Erythroblast (primary cell): ENCODE results near the gene ANKRA2.

Experiments used
- DNase-seq, 2 experiments: peaks; one replicate each; lab custom pipeline; 2025; lab: John Stamatoyannopoulos, UW
- GATA1 ChIP-seq: IDR thresholded peaks from 2 replicates; pipeline ENCODE4 v1.6.1; 2011; ENCODE audit warnings: low read depth, mild to moderate bottlenecking, control low read depth, low read length, moderate library complexity
- POLR2A ChIP-seq: IDR thresholded peaks from 2 replicates; pipeline ENCODE4 v1.6.1; 2011; ENCODE audit warnings: mild to moderate bottlenecking, low read length

The ANKRA2 gene

DNA sequence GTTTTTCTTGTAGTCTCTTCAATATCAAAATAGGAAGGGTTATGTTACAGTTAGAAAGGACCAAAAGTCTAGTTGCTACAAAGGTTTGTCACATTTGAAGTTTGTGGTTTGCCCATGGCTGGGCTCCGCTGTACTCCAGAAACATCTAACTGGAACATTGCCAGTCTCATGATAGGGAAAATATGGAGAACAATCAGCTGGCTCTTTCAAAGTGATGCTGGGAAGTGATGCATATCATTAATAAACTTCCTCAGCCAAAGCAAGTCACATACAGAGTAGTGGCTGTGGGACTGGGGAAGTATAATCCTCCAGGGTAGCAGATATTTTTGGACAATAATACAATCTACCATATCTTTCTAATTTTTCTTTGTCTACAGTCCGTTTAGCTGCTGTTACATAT is 58.4 kb downstream of the ANKRA2 start:
- TF ChIP-seq POLR2A: no peak
- TF ChIP-seq GATA1: no peak
- DNase-seq: no peak

GRCh38 chr5:73506459-73506955 is 58.9 kb downstream of the ANKRA2 start:
- DNase-seq: no peak
- TF ChIP-seq POLR2A: peak; percentile 30
- TF ChIP-seq GATA1: no peak
